Measurements from ENCODE around the gene THSD4.

GRCh38 chr15:71755092-71755970 is 640.1 kb downstream of the THSD4 start:
- TF ChIP-seq CTCF (conservative IDR thresholded peaks at IDR 0.05): no peak
- TF ChIP-seq EZH2 (IDR thresholded peaks at IDR 0.05; ENCODE audit: low read depth): no peak
